Neural cell (in vitro differentiated cells): ENCODE measurements around the gene RASGRP2. TPM values are rescaled to one million over a fixed set of nuclear protein-coding genes. Genes with fewer than 3 reads are reported as not detected.

Experiments used
- H2AFZ ChIP-seq: fragments of 200-600, 300-800 bp; sonication (generic), shearing (Covaris generic); 2 replicates; pipeline ENCODE4 v1.6.0; 2014; ENCODE audit warnings: low read depth, mild to moderate bottlenecking, antibody characterized with exemption, low read length, moderate library complexity
- H3F3A ChIP-seq: fragments of 200-600 bp; shearing (Covaris generic); 2 replicates; pipeline ENCODE4 v1.6.1; 2016; ENCODE audit warnings: mild to moderate bottlenecking, moderate library complexity, mixed read lengths, antibody characterized with exemption, low read length; ENCODE audit not compliant: insufficient read depth, poor library complexity, severe bottlenecking
- H3K27ac ChIP-seq: fragments of 200-600, 300-800 bp; sonication (generic), shearing (Covaris generic); 2 replicates; pipeline ENCODE4 v1.5.1; 2014; ENCODE audit warnings: mild to moderate bottlenecking, low read length, moderate library complexity
- H3K27me3 ChIP-seq: fragments of 300-800, 200-600 bp; sonication (generic), shearing (Covaris generic); 2 replicates; pipeline ENCODE4 v1.6.0; 2014; ENCODE audit warnings: mild to moderate bottlenecking, low read depth, low read length, moderate library complexity; ENCODE audit not compliant: insufficient read depth
- H3K36me3 ChIP-seq: fragments of 300-800, 200-600 bp; sonication (generic), shearing (Covaris generic); 2 replicates; pipeline ENCODE4 v1.5.1; 2014; ENCODE audit warnings: mild to moderate bottlenecking, antibody characterized with exemption, low read length, moderate library complexity; ENCODE audit not compliant: insufficient read depth
- H3K4me2 ChIP-seq: fragments of 300-800, 200-600 bp; sonication (generic), shearing (Covaris generic); 2 replicates; pipeline ENCODE4 v1.6.0; 2014; ENCODE audit warnings: mild to moderate bottlenecking, low read length
- H3K4me3 ChIP-seq: fragments of 300-800, 200-600 bp; sonication (generic), shearing (Covaris generic); 2 replicates; pipeline ENCODE4 v1.5.1; 2014; ENCODE audit warnings: mild to moderate bottlenecking, low read length, moderate library complexity
- H3K79me2 ChIP-seq: fragments of 200-600 bp; shearing (Covaris generic); replicated peaks from 2 replicates; pipeline ENCODE4 v1.6.0; 2014; ENCODE audit warnings: mild to moderate bottlenecking, low read length, moderate library complexity; ENCODE audit not compliant: insufficient read depth
- H3K9ac ChIP-seq: fragments of 300-800, 200-600 bp; sonication (generic), shearing (Covaris generic); 2 replicates; pipeline ENCODE4 v1.6.1; 2016; ENCODE audit warnings: mild to moderate bottlenecking, low read length, mixed read lengths
- H3K9me2 ChIP-seq: fragments of 200-600 bp; shearing (Covaris generic); 2 replicates; pipeline ENCODE4 v1.6.1; 2016; ENCODE audit warnings: mild to moderate bottlenecking, low read length, mixed read lengths; ENCODE audit not compliant: insufficient read depth
- H3K9me3 ChIP-seq: fragments of 200-600, 300-800 bp; sonication (generic), shearing (Covaris generic); 2 replicates; pipeline ENCODE4 v1.6.1; 2016; ENCODE audit warnings: mild to moderate bottlenecking, mixed run types, low read length, moderate library complexity, mixed read lengths
- H4K20me1 ChIP-seq: fragments of 200-600 bp; shearing (Covaris generic); 2 replicates; pipeline ENCODE4 v1.6.1; 2016; ENCODE audit warnings: mild to moderate bottlenecking, mixed run types; ENCODE audit not compliant: insufficient read depth
- CTCF ChIP-seq: fragments of 450-650 bp; IDR thresholded peaks from 2 replicates; pipeline ENCODE4 v1.5.1; 2014; ENCODE audit warnings: antibody characterized with exemption, mild to moderate bottlenecking, moderate library complexity; ENCODE audit not compliant: poor library complexity, severe bottlenecking
- EP300 ChIP-seq: fragments of 450-650 bp; conservative IDR thresholded peaks from 2 replicates; pipeline ENCODE4 v1.6.1; 2014; ENCODE audit warnings: antibody characterized with exemption, mild to moderate bottlenecking, moderate library complexity; ENCODE audit not compliant: poor library complexity, severe bottlenecking
- EZH2 ChIP-seq: fragments of 200-600, 300-800 bp; shearing (Covaris generic), sonication (generic); IDR thresholded peaks from 2 replicates; pipeline ENCODE4 v1.6.1; 2014; ENCODE audit warnings: antibody characterized with exemption, low read length, borderline replicate concordance, mild to moderate bottlenecking; ENCODE audit not compliant: insufficient read depth, poor library complexity, severe bottlenecking
- MXI1 ChIP-seq: fragments of 450-650 bp; conservative IDR thresholded peaks from 2 replicates; pipeline ENCODE4 v1.6.1; 2014; ENCODE audit warnings: antibody characterized with exemption, mild to moderate bottlenecking; ENCODE audit not compliant: poor library complexity, severe bottlenecking
- POLR2AphosphoS5 ChIP-seq: IDR thresholded peaks from 2 replicates; pipeline ENCODE4 v1.6.1; 2012
- RAD21 ChIP-seq: fragments of 450-650 bp; conservative IDR thresholded peaks from 2 replicates; pipeline ENCODE4 v1.6.1; 2014; ENCODE audit warnings: antibody characterized with exemption, mild to moderate bottlenecking, moderate library complexity
- SMC3 ChIP-seq: fragments of 450-650 bp; conservative IDR thresholded peaks from 2 replicates; pipeline ENCODE4 v1.6.1; 2014; ENCODE audit warnings: antibody characterized with exemption, mild to moderate bottlenecking, moderate library complexity; ENCODE audit not compliant: poor library complexity
- TAF1 ChIP-seq: IDR thresholded peaks from 2 replicates; pipeline ENCODE4 v1.6.1; 2012; ENCODE audit warnings: low read depth
- polyA plus RNA-seq: library from polyadenylated mRNA; depleted of rRNA; stranded (reverse); fragments of >200 nt; gene quantifications from 2 replicates; pipeline ENCODE4 v1.2.3, GENCODE V29; 2014
- TF ChIP-seq, protein P1 (sequence below): IDR thresholded peaks from 2 replicates; pipeline ENCODE4 v1.6.1; 2012; ENCODE audit warnings: borderline replicate concordance

Gene RASGRP2
- polyA plus RNA-seq, 1 donor from 2014 or later = 4.5 TPM

DNA sequence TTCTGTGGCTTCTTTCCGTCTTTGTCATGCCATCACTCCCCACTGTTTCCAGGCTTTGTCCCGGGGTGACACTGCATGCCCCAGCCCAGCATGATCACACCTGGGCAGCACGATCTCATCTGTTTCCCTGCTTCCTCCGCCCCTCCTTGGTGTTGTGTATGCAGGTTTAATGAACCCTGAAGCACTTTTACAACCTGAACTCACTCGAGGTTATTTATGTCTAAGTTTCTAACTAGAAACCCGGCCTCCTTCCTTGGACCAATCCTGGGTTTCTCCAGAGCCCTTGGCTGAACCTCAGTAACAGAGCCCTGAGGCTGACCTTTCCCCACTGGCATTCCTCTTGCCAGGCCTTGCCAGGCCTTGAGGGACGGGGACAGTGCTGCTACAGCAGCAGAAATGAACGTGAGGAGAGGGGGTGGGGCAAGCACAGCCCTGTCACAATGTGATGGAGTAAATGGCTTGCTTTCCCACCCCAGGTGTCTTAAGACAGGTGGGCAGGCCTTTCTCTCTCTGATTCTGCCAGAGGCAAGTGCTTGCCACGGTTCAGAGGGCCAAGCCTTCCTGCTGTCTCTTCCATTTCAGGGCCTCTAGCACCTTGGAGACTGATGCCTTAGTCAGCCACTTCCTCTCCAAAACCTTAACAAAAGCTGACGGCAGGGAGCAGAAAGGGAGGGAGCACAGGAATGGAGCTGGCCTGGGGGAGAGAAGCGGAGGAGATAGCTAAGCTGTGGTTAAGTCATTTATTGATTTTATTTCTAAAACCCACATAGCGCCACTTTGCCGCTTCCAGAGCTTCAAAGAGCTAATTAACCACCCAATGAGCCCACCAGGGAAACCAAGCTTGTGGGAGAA, 19.0 kb upstream of the RASGRP2 start:
- Histone ChIP-seq H3F3A (no peaks in the 10 kb centered on the region), H3K4me3 (peak overlapping the region; percentile 23), H3K27ac (peak overlapping the region; percentile 68), H3K79me2 (no peaks in the 10 kb centered on the region), H3K9me3 (no peaks in the 10 kb centered on the region), H3K4me2 (no peak overlapping the region), H2AFZ (no peak overlapping the region), H3K9ac (peak overlapping the region; percentile 31), H3K36me3 (peaks cover 1% of the 10 kb centered on the region), H3K9me2 (no peaks in the 10 kb centered on the region), H3K27me3 (no peaks in the 10 kb centered on the region), H4K20me1 (peaks cover 5% of the 10 kb centered on the region)
- TF ChIP-seq EP300 = no peak
- no peak for TF ChIP-seq RAD21
- TF ChIP-seq EZH2 = no peak
- TF ChIP-seq, protein P1, sequence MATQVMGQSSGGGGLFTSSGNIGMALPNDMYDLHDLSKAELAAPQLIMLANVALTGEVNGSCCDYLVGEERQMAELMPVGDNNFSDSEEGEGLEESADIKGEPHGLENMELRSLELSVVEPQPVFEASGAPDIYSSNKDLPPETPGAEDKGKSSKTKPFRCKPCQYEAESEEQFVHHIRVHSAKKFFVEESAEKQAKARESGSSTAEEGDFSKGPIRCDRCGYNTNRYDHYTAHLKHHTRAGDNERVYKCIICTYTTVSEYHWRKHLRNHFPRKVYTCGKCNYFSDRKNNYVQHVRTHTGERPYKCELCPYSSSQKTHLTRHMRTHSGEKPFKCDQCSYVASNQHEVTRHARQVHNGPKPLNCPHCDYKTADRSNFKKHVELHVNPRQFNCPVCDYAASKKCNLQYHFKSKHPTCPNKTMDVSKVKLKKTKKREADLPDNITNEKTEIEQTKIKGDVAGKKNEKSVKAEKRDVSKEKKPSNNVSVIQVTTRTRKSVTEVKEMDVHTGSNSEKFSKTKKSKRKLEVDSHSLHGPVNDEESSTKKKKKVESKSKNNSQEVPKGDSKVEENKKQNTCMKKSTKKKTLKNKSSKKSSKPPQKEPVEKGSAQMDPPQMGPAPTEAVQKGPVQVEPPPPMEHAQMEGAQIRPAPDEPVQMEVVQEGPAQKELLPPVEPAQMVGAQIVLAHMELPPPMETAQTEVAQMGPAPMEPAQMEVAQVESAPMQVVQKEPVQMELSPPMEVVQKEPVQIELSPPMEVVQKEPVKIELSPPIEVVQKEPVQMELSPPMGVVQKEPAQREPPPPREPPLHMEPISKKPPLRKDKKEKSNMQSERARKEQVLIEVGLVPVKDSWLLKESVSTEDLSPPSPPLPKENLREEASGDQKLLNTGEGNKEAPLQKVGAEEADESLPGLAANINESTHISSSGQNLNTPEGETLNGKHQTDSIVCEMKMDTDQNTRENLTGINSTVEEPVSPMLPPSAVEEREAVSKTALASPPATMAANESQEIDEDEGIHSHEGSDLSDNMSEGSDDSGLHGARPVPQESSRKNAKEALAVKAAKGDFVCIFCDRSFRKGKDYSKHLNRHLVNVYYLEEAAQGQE = no peak
- no peak for TF ChIP-seq CTCF
- TF ChIP-seq TAF1 = no peak
- peak; percentile 12 for TF ChIP-seq SMC3
- TF ChIP-seq POLR2AphosphoS5 = peak; percentile 13
- no peak for TF ChIP-seq MXI1

DNA sequence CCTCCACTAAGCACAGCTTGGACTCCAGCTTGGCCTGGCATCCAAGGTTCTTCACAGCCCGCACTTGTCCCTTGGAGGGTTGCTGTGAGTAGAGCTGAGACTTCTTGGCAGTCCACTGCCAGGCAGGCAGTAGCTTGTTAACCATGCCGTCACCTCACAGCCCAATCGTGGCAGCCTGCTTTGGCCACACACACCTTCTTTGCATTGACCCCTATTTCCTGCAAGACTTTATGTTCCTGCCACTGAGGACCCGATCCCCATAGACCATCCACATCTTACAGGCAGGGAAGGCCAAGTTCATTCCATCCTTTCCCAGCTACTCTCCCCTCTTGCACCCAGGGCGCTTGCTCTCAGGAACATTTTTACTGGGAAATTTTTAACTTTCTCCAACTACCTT, 18.3 kb upstream of the RASGRP2 start:
- Histone ChIP-seq H3K9me3 (no peaks in the 10 kb centered on the region), H3K9ac (no peak overlapping the region), H4K20me1 (peaks cover under 1% of the 10 kb centered on the region), H3K36me3 (no peaks in the 10 kb centered on the region), H3K4me3 (no peak overlapping the region), H3F3A (no peaks in the 10 kb centered on the region), H3K79me2 (no peaks in the 10 kb centered on the region), H3K4me2 (no peak overlapping the region), H2AFZ (no peak overlapping the region), H3K27ac (peak overlapping the region; percentile 68), H3K9me2 (no peaks in the 10 kb centered on the region), H3K27me3 (no peaks in the 10 kb centered on the region)
- TF ChIP-seq EZH2 = no peak
- TF ChIP-seq TAF1 = no peak
- TF ChIP-seq POLR2AphosphoS5 = peak; percentile 24
- TF ChIP-seq, protein P1 = no peak
- no peak for TF ChIP-seq RAD21
- TF ChIP-seq CTCF = no peak
- TF ChIP-seq MXI1 = no peak
